Ascending aorta (tissue), 2 donors: ENCODE data around the gene CLASP1. TPM values are rescaled to one million over a fixed set of nuclear protein-coding genes. Genes with fewer than 3 reads are reported as not detected.
"Not testable (repeated sequence)": the region's sequence is repeated elsewhere in the genome, so short reads cannot be mapped to it uniquely, and the experiment has no call there.

Experiments used
- DNase-seq, 2 donors: peaks; one replicate each; pipeline ENCODE4 v3.0.0-alpha.2; 2019; ENCODE audit warnings: low spot score in 2 of 2
- H3K27ac ChIP-seq, 2 donors: fragments of 200-600 bp; sonication (generic); one replicate each; pipeline ENCODE4 v1.5.1; 2016 to 2017; ENCODE audit warnings: mild to moderate bottlenecking in 1 of 2
- H3K27me3 ChIP-seq: fragments of 200-600 bp; sonication (generic); one replicate; pipeline ENCODE4 v1.5.1; 2017
- H3K36me3 ChIP-seq, 2 donors: fragments of 200-600 bp; sonication (generic); one replicate each; pipeline ENCODE4 v1.5.1; 2016
- H3K4me1 ChIP-seq, 2 donors: fragments of 200-600 bp; sonication (generic); one replicate each; pipeline ENCODE4 v1.5.1; 2016 to 2017; ENCODE audit warnings: mild to moderate bottlenecking in 1 of 2
- H3K4me3 ChIP-seq, 2 donors: fragments of 200-600 bp; sonication (generic); one replicate each; pipeline ENCODE4 v1.5.1; 2016 to 2017; ENCODE audit warnings: mild to moderate bottlenecking in 1 of 2
- H3K9me3 ChIP-seq, 2 donors: fragments of 200-600 bp; sonication (generic); one replicate each; pipeline ENCODE4 v1.5.1; 2016
- CTCF ChIP-seq, 3 experiments: fragments of 200-600 bp in 2 of 3; fragments of 450-650 bp in 1 of 3; sonication (generic) in 2 of 3; IDR thresholded peaks; one replicate each; pipeline ENCODE4 v1.5.1; 2016 to 2019; ENCODE audit warnings: antibody characterized with exemption in 3 of 3, mild to moderate bottlenecking in 1 of 3, moderate library complexity in 1 of 3
- intact Hi-C: fragments of 100-400 bp; cut with DNase I; formaldehyde crosslinking; loops from one replicate; pipeline ENCODE4 v1.15.1; 2023
- total RNA-seq: library from RNA; depleted of rRNA; stranded (reverse); fragments of >200 nt; gene quantifications from one replicate; pipeline ENCODE4 v1.1.0, GENCODE V29; 2016

CLASP1 gene
- total RNA-seq, 1 donor from 2014 or later, result 78.0 TPM

DNA sequence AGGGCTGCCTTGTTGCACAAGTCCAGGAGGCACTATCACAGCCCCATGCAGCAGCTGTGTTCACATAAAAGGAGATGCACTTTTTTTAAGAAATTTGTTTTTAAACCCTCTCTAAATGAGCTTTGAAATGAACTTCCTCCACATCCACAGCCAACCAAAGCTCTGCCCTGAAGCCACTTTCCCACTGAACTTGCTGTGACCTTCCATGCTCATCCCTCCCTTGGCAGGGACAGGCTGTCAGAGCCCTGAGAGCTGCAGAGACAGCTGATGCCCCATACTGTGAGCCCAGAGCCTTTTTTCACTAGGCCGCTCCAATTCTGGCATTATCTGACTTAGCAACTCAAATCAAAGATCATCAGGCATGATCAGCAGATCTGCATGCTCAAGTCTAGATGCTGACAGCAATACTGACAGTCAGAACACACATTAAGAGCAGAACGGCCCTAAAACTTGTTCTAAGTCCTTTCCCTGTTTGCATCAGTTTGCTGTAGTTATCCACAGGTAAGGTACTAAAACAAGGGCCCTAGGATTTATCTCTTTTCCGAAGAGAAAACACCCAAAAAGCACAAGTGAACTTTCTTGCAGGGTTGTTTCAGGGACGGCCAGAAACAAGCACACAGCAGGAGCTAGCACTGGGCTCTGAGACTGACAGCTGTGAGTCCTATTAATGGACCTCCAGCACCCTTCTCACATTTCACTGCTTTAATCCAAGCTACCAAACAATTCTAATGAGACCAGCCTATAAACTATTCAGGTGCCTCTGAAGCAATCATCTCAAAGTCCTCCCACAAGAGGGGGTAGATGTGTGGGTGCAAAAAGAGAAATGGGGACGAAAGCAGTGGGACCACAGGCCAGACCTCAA lies 83.6 kb downstream of the CLASP1 start:
- intact Hi-C loops, result no loop called here
- Histone ChIP-seq H3K27ac (no peak overlapping the region), H3K36me3 (no peaks in the 10 kb centered on the region), H3K4me1 (peaks cover 0 to 24% of the 10 kb centered on the region in 2 donors), H3K9me3 (no peaks in the 10 kb centered on the region), H3K27me3 (no peaks in the 10 kb centered on the region), H3K4me3 (no peak overlapping the region)
- no peak for TF ChIP-seq CTCF (IDR thresholded peaks at IDR 0.05)
- DNase-seq, result no peak

- no peak for TF ChIP-seq CTCF (IDR thresholded peaks at IDR 0.05)
- H3K4me3 ChIP-seq, result no peak overlapping the region
- no peak overlapping the region for H3K27ac ChIP-seq
- no peaks in the 10 kb centered on the region for H3K36me3 ChIP-seq
- no peaks in the 10 kb centered on the region for H3K9me3 ChIP-seq
- intact Hi-C loops, result no loop called here
- no peaks in the 10 kb centered on the region for H3K27me3 ChIP-seq
- DNase-seq, result no peak
- H3K4me1 ChIP-seq, result peaks cover 0 to 24% of the 10 kb centered on the region in 2 donors
Observed at GRCh38 chr2:121564905-121565304, 84.4 kb downstream of the CLASP1 start.

DNA sequence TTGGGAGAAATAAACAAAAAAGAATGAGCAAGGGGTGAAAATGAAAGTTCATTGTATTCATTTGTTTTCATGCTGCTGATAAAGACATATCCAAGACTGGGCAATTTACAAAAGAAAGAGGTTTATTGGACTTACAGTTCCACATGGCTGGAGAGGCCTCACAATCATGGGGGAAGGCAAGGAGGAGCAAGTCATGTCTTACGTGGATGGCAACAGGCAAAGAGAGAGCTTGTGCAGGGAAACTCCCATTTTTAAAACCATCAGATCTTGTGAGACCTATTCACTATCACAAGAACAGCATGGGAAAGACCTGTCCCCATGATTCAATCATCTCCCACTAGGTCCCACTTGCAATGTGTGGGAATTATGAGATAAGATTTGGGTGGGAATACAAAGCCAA lies 85.5 kb downstream of the CLASP1 start:
- peaks cover 0 to 24% of the 10 kb centered on the region in 2 donors for H3K4me1 ChIP-seq

GRCh38 chr2:121562269-121563176 lies 86.7 kb downstream of the CLASP1 start:
- DNase-seq, result no peak
- Histone ChIP-seq H3K27me3 (no peaks in the 10 kb centered on the region), H3K9me3 (no peaks in the 10 kb centered on the region), H3K27ac (peak overlapping the region; percentile 3 to 28), H3K4me1 (peaks cover 0 to 18% of the 10 kb centered on the region in 2 donors), H3K36me3 (no peaks in the 10 kb centered on the region), H3K4me3 (no peak overlapping the region)
- TF ChIP-seq CTCF (IDR thresholded peaks at IDR 0.05), result no peak
- intact Hi-C loops, result no loop called here

More for the DNA sequence above, 85.5 kb downstream of the CLASP1 start:
- H3K4me3 ChIP-seq, H3K9me3 ChIP-seq, H3K27me3 ChIP-seq, intact Hi-C loops, H3K27ac ChIP-seq, H3K36me3 ChIP-seq, DNase-seq: not testable (repeated sequence)

- DNase-seq, result no peak
- TF ChIP-seq CTCF (IDR thresholded peaks at IDR 0.05), result no peak
- Histone ChIP-seq H3K27ac (peak overlapping the region; percentile 3 to 28), H3K9me3 (no peaks in the 10 kb centered on the region), H3K4me3 (no peak overlapping the region), H3K27me3 (no peaks in the 10 kb centered on the region), H3K36me3 (no peaks in the 10 kb centered on the region), H3K4me1 (peaks cover 0 to 11% of the 10 kb centered on the region in 2 donors)
- intact Hi-C loops, result no loop called here
Observed at GRCh38 chr2:121561617-121562268, 87.5 kb downstream of the CLASP1 start.
